ENCODE data around the gene PDE3B. TPM values are rescaled to one million over a fixed set of nuclear protein-coding genes. Genes with fewer than 3 reads are reported as not detected.

PDE3B gene
- total RNA-seq, 1 experiment from 2014 or later = 4.8 TPM

DNA sequence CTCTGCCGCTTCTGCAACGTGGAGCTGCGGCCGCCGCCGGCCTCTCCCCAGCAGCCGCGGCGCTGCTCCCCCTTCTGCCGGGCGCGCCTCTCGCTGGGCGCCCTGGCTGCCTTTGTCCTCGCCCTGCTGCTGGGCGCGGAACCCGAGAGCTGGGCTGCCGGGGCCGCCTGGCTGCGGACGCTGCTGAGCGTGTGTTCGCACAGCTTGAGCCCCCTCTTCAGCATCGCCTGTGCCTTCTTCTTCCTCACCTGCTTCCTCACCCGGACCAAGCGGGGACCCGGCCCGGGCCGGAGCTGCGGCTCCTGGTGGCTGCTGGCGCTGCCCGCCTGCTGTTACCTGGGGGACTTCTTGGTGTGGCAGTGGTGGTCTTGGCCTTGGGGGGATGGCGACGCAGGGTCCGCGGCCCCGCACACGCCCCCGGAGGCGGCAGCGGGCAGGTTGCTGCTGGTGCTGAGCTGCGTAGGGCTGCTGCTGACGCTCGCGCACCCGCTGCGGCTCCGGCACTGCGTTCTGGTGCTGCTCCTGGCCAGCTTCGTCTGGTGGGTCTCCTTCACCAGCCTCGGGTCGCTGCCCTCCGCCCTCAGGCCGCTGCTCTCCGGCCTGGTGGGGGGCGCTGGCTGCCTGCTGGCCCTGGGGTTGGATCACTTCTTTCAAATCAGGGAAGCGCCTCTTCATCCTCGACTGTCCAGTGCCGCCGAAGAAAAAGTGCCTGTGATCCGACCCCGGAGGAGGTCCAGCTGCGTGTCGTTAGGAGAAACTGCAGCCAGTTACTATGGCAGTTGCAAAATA, 816 bp downstream of the PDE3B start:
- no TSS peak for BruUV-seq (replicated peaks)

DNA sequence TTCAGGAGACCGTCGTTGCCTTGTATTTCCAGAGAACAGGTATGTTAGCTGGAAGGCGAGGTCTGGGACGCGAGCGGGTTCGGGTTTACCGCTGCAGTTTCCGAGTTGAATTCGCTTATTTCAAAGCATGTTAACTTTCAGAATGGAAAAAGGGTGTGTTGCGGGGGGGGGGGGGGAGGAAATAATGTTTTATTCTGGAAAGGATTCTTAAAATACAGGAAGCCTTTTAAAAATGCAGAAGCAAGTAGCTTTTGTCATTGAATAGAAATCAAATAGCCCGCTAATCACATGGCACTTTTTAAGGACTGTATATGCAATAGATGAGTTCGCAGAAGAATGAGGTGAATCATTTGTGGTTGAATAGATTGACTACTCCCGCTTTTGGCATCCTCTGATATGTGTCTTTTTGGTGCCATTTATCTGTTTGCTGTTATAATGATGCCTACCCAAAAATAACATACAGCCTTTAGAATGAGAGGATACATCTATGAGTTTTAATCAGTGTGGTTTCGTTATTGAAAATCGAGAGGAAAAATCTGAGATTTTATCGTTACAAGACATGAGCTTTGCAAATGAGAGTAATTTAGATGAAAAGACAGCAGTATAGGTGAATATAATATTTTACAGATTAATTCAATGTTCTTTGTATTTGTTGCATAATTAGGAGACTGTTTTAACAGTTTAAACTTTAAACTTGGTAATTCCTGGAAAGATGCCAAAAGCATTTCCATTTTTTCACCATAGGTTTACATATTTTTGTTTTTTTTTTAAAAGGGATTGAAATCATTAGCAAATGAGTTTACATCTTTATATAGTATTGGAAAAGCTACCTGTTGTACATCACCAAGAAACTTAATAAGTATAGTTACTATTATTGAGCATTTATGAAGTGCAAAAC, 1.7 kb downstream of the PDE3B start:
- peak; percentile 18 for DNase-seq (ENCODE audit: low spot score)
- TF ChIP-seq CTCF (conservative IDR thresholded peaks at IDR 0.05; ENCODE audit: low read depth, low read length) (no peak), EZH2 (IDR thresholded peaks at IDR 0.05; ENCODE audit: borderline replicate concordance, low read depth, low read length, poor library complexity, severe bottlenecking) (no peak)
- Histone ChIP-seq H3K27ac (ENCODE audit: low read depth, low read length, poor library complexity, severe bottlenecking) (no peak overlapping the region), H3K4me3 (ENCODE audit: low read depth, low read length, poor library complexity, severe bottlenecking) (peak overlapping the region; percentile 70), H3K9me3 (ENCODE audit: low read depth, low read length, poor library complexity, severe bottlenecking) (no peaks in the 10 kb centered on the region), H3K27me3 (replicated peaks; ENCODE audit: insufficient read depth, low read depth, low read length, poor library complexity) (peaks cover 25% of the 10 kb centered on the region), H3K36me3 (ENCODE audit: insufficient read depth, low read length, poor library complexity, severe bottlenecking) (no peaks in the 10 kb centered on the region), H3K4me1 (ENCODE audit: insufficient read depth, low read length, poor library complexity, severe bottlenecking) (peaks cover 7% of the 10 kb centered on the region)
- intact Hi-C loops (cut with micrococcal nuclease; ENCODE audit: unreplicated experiment) = loop anchor here (10.0 kb wide), 2 partner anchors 60 to 130 kb away; no protein-coding TSS in a partner anchor
- POLR2A ChIA-PET (ENCODE audit: low non-redundant PET) = interaction anchor here (0.6 kb wide), 1 partner anchor 9 kb away, joined by 4 read pairs; no protein-coding TSS in a partner anchor
- CTCF ChIA-PET = no interaction called here
- BruUV-seq (replicated peaks) = TSS peak; percentile 74

More for the DNA sequence above, 816 bp downstream of the PDE3B start:
- Histone ChIP-seq H3K27ac (ENCODE audit: low read depth, low read length, poor library complexity, severe bottlenecking) (no peak overlapping the region), H3K4me3 (ENCODE audit: low read depth, low read length, poor library complexity, severe bottlenecking) (peak overlapping the region; percentile 70), H3K27me3 (replicated peaks; ENCODE audit: insufficient read depth, low read depth, low read length, poor library complexity) (peaks cover 25% of the 10 kb centered on the region), H3K4me1 (ENCODE audit: insufficient read depth, low read length, poor library complexity, severe bottlenecking) (peaks cover 7% of the 10 kb centered on the region), H3K36me3 (ENCODE audit: insufficient read depth, low read length, poor library complexity, severe bottlenecking) (no peaks in the 10 kb centered on the region), H3K9me3 (ENCODE audit: low read depth, low read length, poor library complexity, severe bottlenecking) (no peaks in the 10 kb centered on the region)
- POLR2A ChIA-PET (ENCODE audit: low non-redundant PET) = no interaction called here
- TF ChIP-seq EZH2 (IDR thresholded peaks at IDR 0.05; ENCODE audit: borderline replicate concordance, low read depth, low read length, poor library complexity, severe bottlenecking) (no peak), CTCF (conservative IDR thresholded peaks at IDR 0.05; ENCODE audit: low read depth, low read length) (no peak)
- CTCF ChIA-PET = no interaction called here
- DNase-seq (ENCODE audit: low spot score) = peak; percentile 43
- intact Hi-C loops (cut with micrococcal nuclease; ENCODE audit: unreplicated experiment) = loop anchor here (5.0 to 10.0 kb wide), 3 partner anchors 60 to 263 kb away; no protein-coding TSS in a partner anchor

DNA sequence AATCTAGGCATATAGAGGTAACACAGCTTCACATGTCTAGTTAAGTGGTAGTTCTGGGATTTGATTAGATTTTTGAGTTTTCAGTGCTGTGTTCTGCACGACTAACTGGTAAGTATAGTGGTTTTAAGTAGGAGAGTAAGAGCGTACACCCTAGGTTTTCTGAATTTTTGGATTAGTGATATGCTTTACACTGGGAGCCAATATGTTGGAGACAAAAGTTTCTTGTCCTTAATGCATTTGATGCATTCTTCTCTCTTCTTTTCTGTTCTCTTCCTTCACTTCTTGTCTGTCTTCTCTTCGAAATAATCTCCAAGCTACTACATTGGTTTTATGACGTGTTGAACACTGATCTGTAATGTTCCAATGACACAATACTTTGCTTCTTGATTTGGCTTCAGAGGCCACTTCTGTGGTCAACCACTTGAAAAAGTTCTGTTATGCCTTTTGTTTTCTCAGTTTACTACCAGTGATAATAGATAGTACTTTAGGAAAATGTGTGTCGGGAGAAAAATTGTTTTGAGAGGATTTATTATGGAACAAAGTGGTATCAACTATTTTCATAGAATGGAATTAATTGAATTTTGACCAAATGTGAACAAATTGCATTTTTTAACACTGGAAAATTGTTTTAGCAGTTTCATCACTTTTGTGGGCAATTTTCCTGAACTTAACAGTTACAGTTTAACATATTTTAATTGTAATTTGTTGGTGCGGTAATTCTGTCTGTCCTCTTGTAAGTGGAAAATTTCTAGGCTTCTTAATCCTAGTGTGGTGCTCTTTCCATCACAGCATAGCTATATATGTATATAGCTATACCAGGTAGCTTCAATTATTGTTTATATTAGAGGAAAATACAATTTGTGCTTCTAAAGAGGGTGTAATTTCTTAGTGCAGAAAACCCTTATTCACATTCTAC, 2.6 kb downstream of the PDE3B start:
- CTCF ChIA-PET = no interaction called here
- no peak for TF ChIP-seq EZH2 (IDR thresholded peaks at IDR 0.05; ENCODE audit: borderline replicate concordance, low read depth, low read length, poor library complexity, severe bottlenecking)
- TF ChIP-seq CTCF (conservative IDR thresholded peaks at IDR 0.05; ENCODE audit: low read depth, low read length) = no peak
- no peak for DNase-seq (ENCODE audit: low spot score)

More for the DNA sequence above, 2.6 kb downstream of the PDE3B start:
- intact Hi-C loops (cut with micrococcal nuclease; ENCODE audit: unreplicated experiment) = loop anchor here (10.0 kb wide), 2 partner anchors 61 to 129 kb away; no protein-coding TSS in a partner anchor
- Histone ChIP-seq H3K27ac (ENCODE audit: low read depth, low read length, poor library complexity, severe bottlenecking) (no peak overlapping the region), H3K4me3 (ENCODE audit: low read depth, low read length, poor library complexity, severe bottlenecking) (peak overlapping the region; percentile 70), H3K27me3 (replicated peaks; ENCODE audit: insufficient read depth, low read depth, low read length, poor library complexity) (peaks cover 25% of the 10 kb centered on the region), H3K4me1 (ENCODE audit: insufficient read depth, low read length, poor library complexity, severe bottlenecking) (peaks cover 7% of the 10 kb centered on the region), H3K36me3 (ENCODE audit: insufficient read depth, low read length, poor library complexity, severe bottlenecking) (no peaks in the 10 kb centered on the region), H3K9me3 (ENCODE audit: low read depth, low read length, poor library complexity, severe bottlenecking) (no peaks in the 10 kb centered on the region)
- no TSS peak for BruUV-seq (replicated peaks)
- POLR2A ChIA-PET (ENCODE audit: low non-redundant PET) = no interaction called here
